Stimulated activated CD4-positive, alpha-beta T cell treated with anti-CD3 and anti-CD28 coated beads, Interleukin-4, amount 100 ng/mL, for 24 hours (primary cell): ENCODE data around the gene CHSY1.
"Not testable (repeated sequence)": the region's sequence is repeated elsewhere in the genome, so short reads cannot be mapped to it uniquely, and the experiment has no call there.

Experiments used
- DNase-seq: peaks from one replicate; pipeline ENCODE4 v3.0.0-alpha.2; 2020

Gene CHSY1, protein sequence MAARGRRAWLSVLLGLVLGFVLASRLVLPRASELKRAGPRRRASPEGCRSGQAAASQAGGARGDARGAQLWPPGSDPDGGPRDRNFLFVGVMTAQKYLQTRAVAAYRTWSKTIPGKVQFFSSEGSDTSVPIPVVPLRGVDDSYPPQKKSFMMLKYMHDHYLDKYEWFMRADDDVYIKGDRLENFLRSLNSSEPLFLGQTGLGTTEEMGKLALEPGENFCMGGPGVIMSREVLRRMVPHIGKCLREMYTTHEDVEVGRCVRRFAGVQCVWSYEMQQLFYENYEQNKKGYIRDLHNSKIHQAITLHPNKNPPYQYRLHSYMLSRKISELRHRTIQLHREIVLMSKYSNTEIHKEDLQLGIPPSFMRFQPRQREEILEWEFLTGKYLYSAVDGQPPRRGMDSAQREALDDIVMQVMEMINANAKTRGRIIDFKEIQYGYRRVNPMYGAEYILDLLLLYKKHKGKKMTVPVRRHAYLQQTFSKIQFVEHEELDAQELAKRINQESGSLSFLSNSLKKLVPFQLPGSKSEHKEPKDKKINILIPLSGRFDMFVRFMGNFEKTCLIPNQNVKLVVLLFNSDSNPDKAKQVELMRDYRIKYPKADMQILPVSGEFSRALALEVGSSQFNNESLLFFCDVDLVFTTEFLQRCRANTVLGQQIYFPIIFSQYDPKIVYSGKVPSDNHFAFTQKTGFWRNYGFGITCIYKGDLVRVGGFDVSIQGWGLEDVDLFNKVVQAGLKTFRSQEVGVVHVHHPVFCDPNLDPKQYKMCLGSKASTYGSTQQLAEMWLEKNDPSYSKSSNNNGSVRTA

DNA sequence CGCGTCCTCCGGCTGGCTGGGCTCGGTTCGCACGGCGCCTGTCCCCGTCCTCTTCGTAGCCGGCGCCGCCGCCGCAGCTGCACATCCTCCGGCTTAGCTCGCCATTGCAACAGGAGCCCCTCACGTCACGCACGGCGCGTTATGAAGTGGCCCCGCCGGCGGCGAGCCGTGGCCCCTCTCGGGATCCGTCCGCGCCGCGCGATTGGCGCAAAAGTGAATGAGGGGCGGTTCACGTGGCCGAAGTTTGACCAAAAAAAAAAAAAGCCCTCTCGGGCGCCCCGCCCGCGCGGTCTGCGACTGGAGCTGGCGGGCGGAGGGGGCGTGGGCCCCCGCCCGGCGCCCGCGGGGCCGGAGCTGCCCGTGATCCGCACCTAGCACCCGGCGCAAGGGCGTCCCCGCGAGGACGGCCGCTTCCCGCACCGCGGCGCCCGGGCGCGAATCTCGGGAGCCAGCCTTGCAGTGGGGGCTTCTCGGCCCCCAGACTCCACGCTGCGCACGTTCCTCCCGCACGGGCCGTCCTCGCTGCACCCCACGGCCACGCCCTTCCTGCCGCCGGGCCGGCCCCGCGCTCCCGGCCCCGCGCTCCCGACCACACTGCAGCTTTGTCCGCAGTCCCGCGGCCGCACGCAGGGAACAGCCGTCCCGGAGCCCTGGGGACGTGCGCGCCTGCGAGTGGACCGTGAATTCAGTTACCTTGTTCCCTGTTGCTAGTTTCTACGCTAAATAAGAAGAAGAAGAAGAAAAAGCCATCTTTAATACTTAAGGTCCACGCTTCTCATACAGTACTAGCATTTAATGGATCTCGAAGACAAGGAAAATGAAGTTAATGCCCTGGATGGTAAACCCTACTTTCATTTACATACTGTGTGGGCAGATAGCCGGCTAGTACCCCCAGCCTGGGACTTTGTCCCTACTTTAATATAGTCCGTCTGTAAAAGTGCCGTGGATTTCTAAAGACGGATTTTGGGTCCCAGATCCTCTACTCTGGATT, at the start of gene CHSY1:
Gene CHSY1, minus strand, starts transcription at position 219 of the 991 bp plus-strand sequence. CDS start 592 bp downstream, outside the sequence.
- peak; percentile 86 for DNase-seq

DNA sequence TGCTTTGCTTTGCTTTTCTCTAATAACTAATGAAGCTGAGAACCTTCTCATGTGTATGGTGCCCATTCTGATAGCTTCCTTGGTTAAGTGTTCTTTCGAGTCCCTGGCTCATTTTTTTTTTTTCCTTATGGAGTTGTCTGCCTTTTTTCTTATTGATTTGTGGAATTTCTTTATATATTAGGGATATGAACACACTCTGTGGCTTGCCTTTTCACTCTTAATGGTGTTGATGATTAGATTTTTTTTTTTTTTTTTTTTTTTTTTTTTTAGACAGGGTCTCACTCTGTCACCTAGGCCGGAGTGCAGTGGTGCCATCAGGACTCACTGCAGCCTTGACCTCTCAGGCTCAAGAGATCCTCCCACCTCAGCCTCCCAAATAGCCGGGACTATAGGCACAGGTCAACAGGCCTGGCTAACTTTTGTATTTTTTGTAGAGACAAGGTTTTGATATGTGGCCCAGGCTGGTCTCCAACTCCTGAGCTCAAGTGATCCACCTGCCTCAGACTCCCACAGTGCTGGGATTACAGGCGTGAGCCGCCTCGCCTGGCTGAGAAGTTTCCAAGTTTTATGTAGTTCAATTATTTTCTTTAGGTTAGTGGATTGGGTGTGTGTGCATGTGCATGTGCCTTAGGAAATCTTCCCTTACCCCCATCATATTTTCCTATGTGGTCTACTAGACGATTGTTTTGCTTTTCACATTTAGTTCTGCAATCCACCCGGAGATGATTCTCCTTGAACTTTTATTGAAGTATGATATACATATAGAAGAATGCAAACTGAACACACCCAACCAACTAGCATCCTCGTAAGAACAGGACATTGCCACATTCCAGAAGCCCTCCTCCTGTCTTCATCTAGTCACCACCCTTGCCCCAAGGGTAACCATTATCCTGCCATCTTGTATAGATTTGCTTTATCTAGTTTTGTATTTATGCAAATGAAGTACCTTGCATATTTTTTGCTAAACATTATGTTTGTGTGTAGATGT, 44.9 kb upstream of the CHSY1 start:
- DNase-seq: no peak

DNA sequence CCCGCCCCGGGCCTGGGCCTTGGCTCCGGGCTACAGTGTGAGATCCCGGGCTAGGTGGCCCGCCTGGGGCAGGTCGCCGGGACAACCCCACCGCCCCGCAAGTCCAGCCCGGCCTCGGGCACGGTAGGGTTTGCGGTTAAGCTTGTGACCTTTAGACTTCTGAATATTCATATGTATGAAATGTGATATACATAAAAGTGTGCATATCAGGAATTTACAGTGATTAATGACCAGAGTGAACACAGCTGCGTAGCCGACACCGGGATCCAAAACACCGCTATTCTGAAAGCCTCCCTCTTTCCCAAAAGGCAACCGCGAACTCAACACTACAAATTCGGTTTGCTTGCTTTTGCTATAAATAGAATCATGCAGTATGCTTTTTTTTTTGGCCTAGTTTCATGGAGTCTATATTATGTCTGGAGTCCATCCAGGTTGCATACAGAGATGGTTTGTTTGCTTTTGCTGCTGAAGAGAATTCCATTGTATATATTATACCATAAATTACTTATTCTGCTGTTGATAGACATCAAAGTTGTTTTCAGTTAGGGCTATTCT, 43.8 kb upstream of the CHSY1 start:
- no peak for DNase-seq

DNA sequence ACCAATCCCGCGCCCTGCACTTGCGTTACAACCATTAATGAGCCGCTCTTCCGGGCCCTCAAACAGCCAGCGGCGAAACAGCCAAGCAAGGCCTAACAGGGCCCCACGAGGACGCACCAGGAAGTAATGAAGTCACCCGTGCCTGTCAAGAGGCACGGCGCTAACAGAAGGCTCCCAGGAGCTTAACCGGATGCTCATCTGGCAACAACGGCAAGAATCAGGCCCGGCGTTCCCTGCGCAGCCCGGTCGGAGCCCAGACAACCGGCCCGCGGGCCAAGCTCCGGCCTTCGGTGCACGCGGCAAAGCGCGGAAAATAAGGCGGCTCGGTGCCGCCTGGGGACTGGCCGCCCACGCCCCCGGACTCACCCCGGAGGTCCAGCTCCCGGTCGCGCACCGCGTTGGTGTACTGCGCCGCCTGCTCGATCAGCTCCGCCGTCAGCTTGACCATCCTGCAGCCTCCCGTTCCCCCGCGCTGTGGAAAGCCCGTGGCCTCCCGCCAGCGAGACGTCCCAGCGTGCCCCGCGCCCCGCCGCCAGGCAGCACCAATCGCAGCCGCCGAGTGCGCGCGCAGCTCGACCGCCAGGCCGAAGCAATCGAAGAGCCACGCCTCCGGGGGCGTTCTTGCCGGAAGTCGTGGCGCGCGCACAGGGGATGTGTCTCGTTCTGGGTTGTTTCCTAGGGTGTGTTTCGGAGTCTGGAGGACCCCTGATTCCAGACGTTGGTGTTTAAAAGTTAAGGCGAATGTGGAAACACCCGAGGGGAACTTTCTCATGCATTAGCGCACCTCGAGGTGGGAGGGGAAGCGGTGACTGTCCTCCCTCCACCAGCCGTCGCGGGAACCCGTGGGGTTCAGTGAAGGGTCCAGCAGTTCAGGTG, 43.1 kb upstream of the CHSY1 start, which contains the start of gene SNRPA1:
Gene SNRPA1, minus strand, starts transcription at position 518 of the 876 bp plus-strand sequence. Its CDS starts 70 bp downstream, at position 448.
- peak; percentile 98 for DNase-seq

DNA sequence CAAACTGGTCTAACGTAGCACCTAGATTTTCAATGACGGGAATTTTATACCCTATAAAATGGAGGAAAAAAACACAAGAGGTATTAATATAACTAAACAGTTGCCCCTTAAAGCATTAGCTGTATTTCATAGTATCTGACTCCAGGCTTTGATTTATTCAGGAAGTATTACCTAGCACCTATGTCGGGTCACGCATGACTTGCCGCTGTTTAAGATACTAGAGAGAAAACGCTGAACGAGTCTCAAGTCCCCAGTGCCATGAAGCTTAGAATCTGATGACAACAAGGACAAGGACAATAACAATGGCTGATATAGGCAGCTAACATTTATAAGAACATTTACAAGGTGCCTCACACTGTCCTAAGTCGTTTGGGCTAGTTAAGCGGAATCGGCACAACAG, 41.3 kb upstream of the CHSY1 start:
- DNase-seq: no peak

DNA sequence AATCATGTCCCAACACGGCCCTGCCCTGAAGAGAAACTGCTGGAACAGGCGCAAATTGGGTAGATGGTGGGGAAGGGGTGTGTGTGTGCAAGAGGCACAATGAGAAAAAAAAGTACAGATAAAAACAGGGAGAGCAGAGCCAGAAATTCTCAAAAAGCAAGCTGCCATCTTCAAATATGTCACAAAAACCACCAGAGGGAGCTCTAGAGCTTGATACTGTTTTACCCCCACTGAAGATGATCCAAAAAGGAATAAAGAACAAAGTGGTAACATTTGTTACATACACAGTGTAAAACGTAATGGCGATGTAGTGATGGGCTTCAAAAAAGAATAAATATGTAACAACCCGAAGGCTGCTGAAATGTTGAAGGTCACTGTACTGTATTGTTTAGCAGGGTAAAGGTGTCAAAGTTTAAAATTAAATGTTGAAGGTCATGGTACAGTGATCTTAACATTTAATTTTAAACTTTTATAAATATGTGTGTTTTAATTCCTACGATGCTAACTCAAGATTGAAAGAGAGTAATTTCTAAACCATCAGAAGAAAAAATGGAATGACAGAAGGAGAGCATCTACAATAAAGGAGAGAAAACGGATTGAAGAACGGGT, 37.2 kb upstream of the CHSY1 start:
- DNase-seq: peak; percentile 32

DNA sequence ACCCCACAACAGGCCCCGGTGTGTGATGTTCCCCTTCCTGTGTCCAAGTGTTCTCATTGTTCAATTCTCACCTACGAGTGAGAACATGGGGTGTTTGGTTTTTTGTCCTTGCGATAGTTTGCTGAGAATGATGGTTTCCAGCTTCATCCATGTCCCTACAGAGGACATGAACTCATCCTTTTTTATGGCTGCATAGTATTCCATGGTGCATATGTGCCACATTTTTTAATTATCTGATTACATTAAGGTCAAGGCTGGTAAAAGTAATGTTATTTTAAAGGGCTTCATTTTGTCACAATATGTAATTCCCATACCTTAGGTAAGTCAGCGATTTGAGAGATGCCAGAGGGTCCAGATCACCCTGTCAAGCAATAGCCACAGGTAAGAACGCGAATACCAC, 35.5 kb upstream of the CHSY1 start:
- not testable (repeated sequence) for DNase-seq

DNA sequence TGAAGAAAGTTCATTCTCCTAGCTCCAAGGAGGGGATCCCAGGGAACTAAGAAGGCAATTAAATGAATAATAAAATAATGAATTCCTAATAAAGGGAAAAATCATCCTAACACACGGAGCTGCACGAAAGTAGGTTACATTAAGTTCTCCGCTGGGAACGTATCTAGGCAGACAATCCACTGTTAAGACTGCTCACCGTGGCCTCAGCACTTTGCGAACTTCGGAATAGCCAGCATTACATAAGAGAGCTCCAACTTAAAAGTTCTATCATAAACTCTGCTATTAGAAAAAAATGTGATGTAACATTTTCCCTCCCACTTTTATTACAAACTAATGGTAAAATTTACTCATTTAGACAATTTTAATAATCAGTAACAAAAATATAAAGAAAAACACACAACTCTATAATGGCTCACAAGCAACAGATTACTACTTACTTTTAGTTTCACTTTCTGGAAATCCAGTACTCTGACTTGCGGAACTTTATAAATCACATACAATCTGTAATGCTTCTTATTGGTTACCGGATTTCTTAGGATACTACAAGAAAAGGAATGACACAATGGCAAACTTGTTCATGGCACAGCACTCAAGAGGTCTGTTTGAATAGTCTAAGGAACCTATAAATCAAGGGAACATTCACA, 34.7 kb upstream of the CHSY1 start:
- no peak for DNase-seq

DNA sequence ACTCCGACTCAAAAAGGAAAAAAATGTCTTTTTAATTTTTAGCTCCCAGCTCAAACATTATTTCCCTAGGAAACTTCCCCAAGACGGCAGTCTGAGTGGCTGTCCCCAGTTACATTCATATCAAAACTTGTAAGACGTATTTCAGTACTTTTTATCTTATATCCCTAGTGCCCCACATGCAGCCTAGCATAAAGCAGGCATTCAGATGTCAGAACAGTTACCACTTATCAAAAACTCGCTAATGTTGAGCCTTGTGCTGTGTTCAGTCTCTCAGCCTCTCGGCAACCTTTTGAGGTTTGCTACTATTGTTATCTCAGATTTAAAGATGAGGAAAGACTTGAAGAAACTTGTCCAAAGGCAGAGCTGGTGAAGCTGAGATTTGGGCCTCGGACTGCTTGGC, 32.1 kb upstream of the CHSY1 start:
- DNase-seq: no peak

DNA sequence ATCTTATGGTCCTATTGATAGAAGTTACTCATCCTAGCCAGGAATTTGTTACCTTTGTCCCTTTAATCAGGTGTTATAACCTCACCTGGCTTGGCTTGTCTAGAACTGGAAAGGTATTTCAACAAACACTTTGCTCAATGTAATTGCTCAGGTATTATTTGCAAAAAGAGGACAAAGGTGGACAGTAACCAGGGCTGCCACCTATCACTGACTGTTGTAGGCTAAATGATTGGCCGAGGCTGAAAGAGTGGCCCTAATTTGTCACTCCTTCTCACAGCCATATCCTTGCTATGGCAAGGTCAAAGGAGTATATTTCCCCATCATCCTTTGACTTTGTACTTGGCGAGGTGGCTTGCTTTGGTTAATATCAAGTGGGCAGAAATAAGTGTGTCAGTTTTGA, 28.2 kb upstream of the CHSY1 start:
- no peak for DNase-seq

DNA sequence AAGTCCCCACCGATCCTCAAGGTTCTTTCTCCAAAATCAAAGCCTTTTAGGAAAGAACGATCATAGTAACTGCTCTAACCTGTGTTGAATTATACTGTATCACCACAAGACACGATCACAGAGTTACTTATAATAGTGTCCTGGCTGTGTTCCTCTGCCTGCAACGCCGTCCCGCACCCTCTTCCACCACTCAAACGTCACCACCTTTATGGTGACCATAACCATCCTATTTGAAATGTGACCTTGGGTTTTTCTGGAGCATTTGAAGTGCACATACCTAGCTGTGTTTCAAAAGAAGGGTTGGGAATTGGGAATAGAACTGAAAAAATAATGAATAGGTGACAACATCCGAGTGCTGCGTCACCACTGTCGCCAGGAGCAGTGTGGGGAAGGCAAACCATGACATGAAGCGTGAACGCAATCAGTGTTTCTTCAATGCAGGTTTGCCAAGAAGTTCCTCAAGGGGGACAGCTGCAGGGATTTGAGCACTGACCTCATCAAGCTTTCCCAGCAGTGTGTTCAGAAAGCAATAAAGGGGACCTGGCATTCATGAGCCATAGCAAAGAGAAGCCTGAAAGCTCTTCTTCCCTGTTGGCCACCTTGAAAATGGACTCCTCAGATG, 26.2 kb upstream of the CHSY1 start:
- DNase-seq: no peak

DNA sequence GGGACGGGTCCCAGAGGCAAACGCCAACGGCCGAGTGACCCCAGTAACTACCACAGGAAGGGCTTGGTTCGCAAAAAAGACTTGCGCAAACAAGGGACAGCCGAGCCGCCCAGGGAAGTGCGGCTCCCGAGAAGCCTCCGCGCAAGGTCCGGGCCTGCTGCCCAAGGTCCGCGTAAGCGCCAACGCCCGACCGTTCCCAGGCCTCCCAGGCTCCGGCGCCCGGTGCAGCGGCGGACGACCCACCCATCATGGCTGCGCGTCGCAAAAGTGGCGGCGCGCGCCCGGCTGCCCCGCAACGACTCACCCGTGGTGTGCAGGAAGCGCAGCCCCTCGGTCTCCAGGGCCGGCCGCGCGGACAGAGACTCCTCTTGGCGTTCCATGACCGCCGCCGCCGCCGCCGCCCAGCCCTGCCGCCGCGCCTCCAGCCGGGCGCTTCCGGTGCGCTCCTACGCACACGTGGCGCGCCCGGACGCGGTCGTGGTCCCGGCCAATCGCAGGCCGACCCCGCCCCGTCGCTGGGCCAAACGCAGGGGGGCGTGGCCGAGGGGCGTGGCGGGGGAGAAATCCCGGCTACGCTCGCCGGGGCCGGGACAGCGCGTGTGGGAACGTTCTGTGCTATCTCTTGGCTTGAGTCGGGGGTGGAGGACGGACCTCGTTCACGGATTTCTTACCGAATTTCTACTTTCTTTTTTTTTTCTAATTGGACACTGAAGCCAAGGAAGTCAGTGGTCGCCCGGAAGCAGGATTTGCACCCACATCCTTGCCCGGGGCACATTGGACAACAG, 25.4 kb upstream of the CHSY1 start, which contains the start of gene SELENOS:
Gene SELENOS, minus strand, starts transcription at position 448 of the 785 bp plus-strand sequence. Its CDS starts 68 bp downstream, at position 380.
- peak; percentile 88 for DNase-seq

DNA sequence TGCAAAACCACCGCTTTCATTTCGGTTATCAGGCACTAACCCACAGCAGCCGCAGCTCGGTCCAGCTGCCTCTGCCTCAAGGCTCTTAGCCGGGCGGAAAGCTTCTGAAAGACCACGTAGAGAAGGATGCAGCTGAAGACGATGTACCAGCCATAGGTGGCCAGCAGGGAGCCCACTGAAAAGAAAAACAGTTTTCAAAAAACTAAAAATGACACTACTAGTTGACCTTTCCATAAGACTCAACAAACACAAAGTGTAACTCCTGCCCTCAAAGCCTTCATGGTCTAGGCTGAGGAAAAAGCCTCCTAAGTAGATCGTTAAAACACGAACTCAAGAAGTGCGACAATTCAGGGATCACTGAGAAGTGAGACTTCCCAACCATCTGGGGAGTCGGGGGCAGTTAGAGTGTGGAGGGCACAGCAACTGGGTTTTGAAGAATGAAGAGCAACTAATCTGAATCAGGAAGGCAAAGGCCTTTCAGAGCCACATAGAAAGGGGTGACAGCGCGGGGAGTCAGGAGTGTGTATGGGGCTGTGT, 24.7 kb upstream of the CHSY1 start:
- DNase-seq: peak; percentile 19

DNA sequence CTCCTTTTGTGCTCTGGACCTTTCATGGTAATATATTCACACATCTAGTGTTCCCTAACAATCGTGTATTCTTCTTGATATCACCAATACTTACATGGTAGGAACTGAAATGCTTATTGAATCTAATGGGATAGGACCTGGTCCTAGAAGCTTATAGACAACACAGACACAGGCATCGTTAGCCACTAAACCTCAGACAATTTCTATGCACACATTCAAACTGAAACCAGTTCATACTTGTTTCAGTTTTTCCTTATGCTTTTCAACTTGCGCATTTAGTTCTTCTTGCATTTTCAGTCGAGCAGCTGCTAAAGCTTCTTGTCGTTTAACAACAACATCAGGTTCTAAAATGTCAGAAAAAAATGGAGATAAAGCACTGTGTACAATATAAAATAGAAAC, 23.2 kb upstream of the CHSY1 start:
- no peak for DNase-seq

DNA sequence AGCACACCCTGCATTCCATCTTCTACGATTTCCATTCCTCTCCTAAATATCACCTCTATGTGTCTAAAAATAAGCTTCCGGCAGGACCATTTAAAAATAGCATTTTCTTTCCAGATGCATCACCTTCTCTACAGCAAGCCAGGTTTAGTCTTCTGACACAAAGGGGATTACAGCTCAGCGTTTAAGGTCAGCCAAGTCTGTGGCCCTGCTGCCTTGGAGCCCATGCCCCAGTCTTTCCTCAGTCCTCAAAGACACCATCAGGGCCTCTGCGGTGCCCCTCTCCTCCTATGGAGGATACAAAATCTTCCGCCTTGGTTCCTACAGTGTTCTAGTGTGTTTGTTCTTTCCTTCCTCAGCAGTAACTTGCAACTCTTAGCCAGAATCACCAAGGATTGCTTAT, 21.7 kb upstream of the CHSY1 start:
- DNase-seq: no peak

DNA sequence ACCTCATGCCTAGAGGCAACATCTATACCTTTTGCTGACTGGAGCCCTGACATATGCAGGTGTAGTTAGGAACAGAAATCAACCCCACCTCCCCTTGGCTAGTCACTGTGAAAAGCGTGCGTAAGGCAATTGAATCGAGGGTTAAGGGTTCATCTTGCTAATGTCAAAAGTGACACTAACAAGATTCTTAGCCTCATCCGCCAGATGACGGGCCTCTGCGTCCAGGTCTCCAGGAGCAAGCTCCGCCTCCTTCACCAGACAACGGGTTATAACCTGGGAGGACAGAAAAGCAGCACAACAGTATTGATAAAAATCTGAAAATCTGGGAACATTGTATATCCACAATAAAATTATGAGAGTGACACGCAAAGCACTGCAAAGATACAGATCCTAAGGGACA, 20.7 kb upstream of the CHSY1 start:
- DNase-seq: no peak
